ENCODE results near the gene PRKN.

DNA sequence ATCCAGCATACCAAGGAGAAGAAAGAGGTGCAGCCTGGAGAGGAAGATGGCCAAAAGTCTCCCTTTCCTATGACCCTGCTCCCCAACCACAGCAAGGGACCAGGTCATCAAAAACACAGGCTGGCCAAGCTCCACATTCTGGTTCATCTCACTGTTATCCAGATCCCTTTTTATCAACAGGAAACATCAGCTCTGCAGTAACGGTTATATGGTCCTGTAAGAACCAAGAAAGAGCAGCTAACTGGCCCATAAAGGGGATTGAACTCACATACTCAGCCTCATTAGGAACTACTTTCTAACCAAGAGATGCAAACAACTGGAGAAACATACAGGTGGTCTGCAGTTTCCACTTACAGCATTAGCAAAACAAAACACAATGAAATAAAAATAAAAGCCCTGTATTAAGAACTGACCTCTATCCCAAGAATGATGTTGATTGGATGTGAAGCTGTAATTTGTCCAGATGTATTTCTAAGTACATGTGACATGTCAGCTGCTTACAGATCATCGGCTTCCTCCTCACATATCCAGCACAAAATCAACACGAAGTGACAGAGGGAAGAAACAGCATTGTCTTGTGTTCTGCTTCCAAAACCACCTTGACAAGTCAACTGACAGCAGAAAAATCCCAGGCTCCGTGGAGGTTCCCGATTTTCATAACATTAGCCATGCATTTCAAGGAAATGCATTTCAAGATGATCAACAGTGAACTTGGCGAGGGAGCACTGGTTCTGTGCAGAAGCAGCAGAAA lies 896.5 kb downstream of the PRKN start:
- TF ChIP-seq CTCF (conservative IDR thresholded peaks at IDR 0.05 in 1 of 2, IDR thresholded peaks at IDR 0.05 in 1 of 2; ENCODE audit: low read depth in 1 of 2, low read length in 2 of 2) (no peak), EZH2 (IDR thresholded peaks at IDR 0.05; ENCODE audit: low read length, missing control alignments) (no peak)

Data from fibroblast of lung (primary cell).